Natural killer cell (primary cell): ENCODE measurements around the gene RARS2. TPM values are rescaled to one million over a fixed set of nuclear protein-coding genes. Genes with fewer than 3 reads are reported as not detected.

Experiments
- ATAC-seq, 3 donors: fragments of 150-1000 bp in 2 of 3; fragments of 200-7000 bp in 1 of 3; cut with Tn5 transposase; 1 replicate in 1 of 3; 2 replicates in 2 of 3; pipeline ENCODE4 v1.10.0; 2021; ENCODE audit warnings: mild to moderate bottlenecking in 2 of 3, moderate library complexity in 2 of 3
- DNase-seq, 2 donors: peaks; one replicate each; pipeline versions ENCODE4 v3.0.0 to v3.0.0-alpha.2; 2013 to 2021; ENCODE audit warnings: mixed read lengths in 1 of 2
- H3K27ac ChIP-seq: one replicate; pipeline ENCODE4 v1.5.1; 2013; ENCODE audit warnings: mild to moderate bottlenecking, low read length
- H3K27me3 ChIP-seq: one replicate; pipeline ENCODE4 v1.6.1; 2013; ENCODE audit warnings: low read length; ENCODE audit not compliant: control insufficient read depth, insufficient read depth
- H3K36me3 ChIP-seq: one replicate; pipeline ENCODE4 v1.6.1; 2013; ENCODE audit warnings: low read length; ENCODE audit not compliant: control insufficient read depth, insufficient read depth
- H3K4me1 ChIP-seq: one replicate; pipeline ENCODE4 v1.6.1; 2013; ENCODE audit warnings: low read length; ENCODE audit not compliant: control insufficient read depth, insufficient read depth
- H3K4me3 ChIP-seq: one replicate; pipeline ENCODE4 v1.5.1; 2013; ENCODE audit warnings: low read length
- H3K9me3 ChIP-seq: one replicate; pipeline ENCODE4 v1.6.1; 2013; ENCODE audit warnings: low read length; ENCODE audit not compliant: control insufficient read depth, insufficient read depth
- H3K27ac Mint-ChIP-seq, 2 donors: one replicate each; pipeline ENCODE4 v1.8.0; 2022; ENCODE audit warnings: mild to moderate bottlenecking in 2 of 2, mixed read lengths in 2 of 2, moderate library complexity in 1 of 2
- H3K27me3 Mint-ChIP-seq, 2 donors: one replicate each; pipeline ENCODE4 v1.8.0; 2022; ENCODE audit warnings: low read depth in 2 of 2, mixed read lengths in 2 of 2
- H3K36me3 Mint-ChIP-seq: one replicate; pipeline ENCODE4 v1.8.0; 2022; ENCODE audit warnings: mixed read lengths
- H3K4me1 Mint-ChIP-seq, 2 donors: one replicate each; pipeline ENCODE4 v1.8.0; 2022; ENCODE audit warnings: mixed read lengths in 2 of 2
- H3K4me3 Mint-ChIP-seq: one replicate; pipeline ENCODE4 v1.8.0; 2022; ENCODE audit warnings: mild to moderate bottlenecking, moderate library complexity, mixed read lengths
- H3K9me3 Mint-ChIP-seq, 2 donors: one replicate each; pipeline ENCODE4 v1.8.0; 2022; ENCODE audit warnings: mixed read lengths in 2 of 2
- CTCF ChIP-seq: fragments of 200-600 bp; IDR thresholded peaks from one replicate; pipeline ENCODE4 v1.8.0; 2022; ENCODE audit warnings: antibody characterized with exemption
- whole genome bisulfite sequencing: methylation state at CpG from one replicate; pipeline ENCODE4 v1.1.7; 2013; ENCODE audit warnings: missing lambda C conversion rate; ENCODE audit not compliant: insufficient coverage; 5-methylcytosine and 5-hydroxymethylcytosine counted together
- intact Hi-C: fragments of 100-400 bp; cut with micrococcal nuclease; formaldehyde crosslinking; loops from one replicate; pipeline ENCODE4 v1.14.2; 2022
- total RNA-seq, 4 donors: library from RNA; stranded (reverse); fragments of 120-200 nt in 1 of 4; gene quantifications; one replicate each; pipeline versions ENCODE4 v1.2.3 to v1.2.4, GENCODE V29; 2013 to 2022

The RARS2 gene
- total RNA-seq, result 10 to 100 TPM; 21.8 to 26.5 (median 24.2) TPM
- 41.5 TPM for total RNA-seq (2013)

GRCh38 chr6:87589693-87590416 is at the start of gene RARS2, which contains the start of gene ORC3:
TSS of gene RARS2 (minus strand) at chr6:87589987. CDS start at chr6:87589957, 30 bp downstream.
TSS of gene ORC3 (plus strand) at chr6:87590135. CDS start at chr6:87590169, 34 bp downstream.
- no peaks in the 10 kb centered on the region for H3K36me3 Mint-ChIP-seq
- Histone ChIP-seq H3K4me3 (peak within 1 kb of the TSS; percentile 80), H3K4me1 (peaks cover 16% of the 10 kb centered on the region), H3K27ac (peak within 1 kb of the TSS; percentile 73), H3K27me3 (no peaks in the 10 kb centered on the region), H3K9me3 (no peaks in the 10 kb centered on the region), H3K36me3 (peaks cover 4% of the 10 kb centered on the region)
- 0% methylated on average over 48 of the region's 49 CpGs for WGBS
- H3K4me3 Mint-ChIP-seq, result peak within 1 kb of the TSS; percentile 88
- H3K27ac Mint-ChIP-seq, result peak within 1 kb of the TSS; percentile 85 to 90
- TF ChIP-seq CTCF, result no peak
- intact Hi-C loops, result loop anchor here (1.0 to 2.0 kb wide), 3 partner anchors 112 to 268 kb away; partner anchors contain the start of genes AKIRIN2, SLC35A1 and SMIM8
- peaks cover 51% of the 10 kb centered on the region in 2 donors for H3K4me1 Mint-ChIP-seq
- ATAC-seq (peak; percentile 98 to 100 (median 99)), DNase-seq (peak; percentile 93 to 96)
- H3K9me3 Mint-ChIP-seq, result no peaks in the 10 kb centered on the region
- no peaks in the 10 kb centered on the region for H3K27me3 Mint-ChIP-seq

GRCh38 chr6:87639373-87639772 is 49.6 kb upstream of the RARS2 start:
- no peak for DNase-seq
- 100% methylated on average over 4 of the region's 4 CpGs for WGBS
- H3K9me3 ChIP-seq, result no peaks in the 10 kb centered on the region
- no peak for TF ChIP-seq CTCF
- H3K27me3 ChIP-seq, result no peaks in the 10 kb centered on the region
- intact Hi-C loops, result no loop called here
- H3K4me1 ChIP-seq, result no peaks in the 10 kb centered on the region
- no peak overlapping the region for H3K4me3 ChIP-seq
- H3K27me3 Mint-ChIP-seq, result no peaks in the 10 kb centered on the region
- H3K27ac Mint-ChIP-seq, result no peak overlapping the region
- H3K4me3 Mint-ChIP-seq, result no peak overlapping the region
- no peaks in the 10 kb centered on the region for H3K4me1 Mint-ChIP-seq
- peaks cover 3% of the 10 kb centered on the region for H3K36me3 ChIP-seq
- ATAC-seq, result no peak
- H3K27ac ChIP-seq, result no peak overlapping the region
- H3K36me3 Mint-ChIP-seq, result no peaks in the 10 kb centered on the region
- no peaks in the 10 kb centered on the region for H3K9me3 Mint-ChIP-seq

GRCh38 chr6:87637106-87637505 is 47.3 kb upstream of the RARS2 start:
- Mint-ChIP-seq H3K4me1 (no peaks in the 10 kb centered on the region), H3K9me3 (no peaks in the 10 kb centered on the region), H3K36me3 (no peaks in the 10 kb centered on the region), H3K27ac (no peak overlapping the region), H3K4me3 (no peak overlapping the region), H3K27me3 (no peaks in the 10 kb centered on the region)
- no peak overlapping the region for H3K27ac ChIP-seq
- TF ChIP-seq CTCF, result no peak
- no CpG with 5 or more reads among the region's 1 CpG for WGBS
- ATAC-seq, result no peak
- H3K27me3 ChIP-seq, result no peaks in the 10 kb centered on the region
- H3K36me3 ChIP-seq, result peaks cover 3% of the 10 kb centered on the region
- intact Hi-C loops, result no loop called here
- no peak overlapping the region for H3K4me3 ChIP-seq
- DNase-seq, result no peak
- no peaks in the 10 kb centered on the region for H3K9me3 ChIP-seq
- H3K4me1 ChIP-seq, result no peaks in the 10 kb centered on the region
